HG03045 (cell line): ENCODE data around the gene IL3RA.
A peak's percentile ranks its signal among the peaks of the same experiment; 100 is the strongest.
"Not testable (repeated sequence)": the region's sequence is repeated elsewhere in the genome, so short reads cannot be mapped to it uniquely, and the experiment has no call there.

Source experiments
- ATAC-seq: cut with Tn5 transposase; IDR thresholded peaks from one replicate; pipeline ENCODE4 v1.9.1; 2021; ENCODE audit warnings: mild to moderate bottlenecking, moderate library complexity; ENCODE audit not compliant: unreplicated experiment

IL3RA gene

DNA sequence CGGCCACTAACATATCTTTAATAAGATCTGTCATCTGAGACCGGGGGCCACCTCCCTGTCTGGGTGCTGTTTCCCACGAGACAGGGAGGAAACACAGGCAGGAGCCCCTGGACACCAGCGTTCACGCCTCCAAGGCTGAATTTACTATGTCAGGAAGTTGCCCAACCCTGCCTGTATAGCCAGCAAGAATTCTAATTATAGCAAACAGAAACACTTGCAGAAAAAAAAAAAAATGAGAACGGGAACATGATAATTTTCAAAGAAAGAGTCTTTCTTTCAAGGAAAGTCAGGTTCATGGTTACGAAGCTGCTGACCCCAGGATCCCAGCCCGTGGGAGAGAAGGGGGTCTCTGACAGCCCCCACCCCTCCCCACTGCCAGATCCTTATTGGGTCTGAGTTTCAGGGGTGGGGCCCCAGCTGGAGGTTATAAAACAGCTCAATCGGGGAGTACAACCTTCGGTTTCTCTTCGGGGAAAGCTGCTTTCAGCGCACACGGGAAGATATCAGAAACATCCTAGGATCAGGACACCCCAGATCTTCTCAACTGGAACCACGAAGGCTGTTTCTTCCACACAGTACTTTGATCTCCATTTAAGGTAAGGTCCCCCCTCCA is at the start of gene IL3RA:
Gene IL3RA, plus strand, starts transcription at position 455 of the 613 bp plus-strand sequence. CDS start 4,981 bp downstream, outside the sequence.
- ATAC-seq: peak; percentile 56

DNA sequence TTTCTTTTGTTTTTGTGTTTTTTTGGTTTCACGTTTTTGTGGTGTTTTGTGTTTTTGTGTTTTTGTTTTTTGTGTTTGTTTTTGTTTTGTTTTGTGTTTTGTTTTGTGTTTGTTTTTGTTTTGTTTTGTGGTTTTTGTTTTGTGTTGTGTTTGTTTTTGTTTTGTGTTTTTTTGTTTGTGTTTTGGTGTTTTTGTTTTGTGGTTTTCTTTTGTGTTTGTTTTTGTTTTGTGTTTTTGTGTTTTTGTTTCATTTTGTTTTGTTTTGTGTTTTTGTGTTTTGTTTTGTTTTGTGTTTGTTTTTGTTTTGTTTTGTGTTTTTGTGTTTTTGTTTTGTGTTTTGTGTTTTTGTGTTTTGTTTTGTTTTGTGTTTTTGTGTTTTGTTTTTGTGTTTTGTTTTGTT is 47.0 kb upstream of the IL3RA start:
- no peak for ATAC-seq

DNA sequence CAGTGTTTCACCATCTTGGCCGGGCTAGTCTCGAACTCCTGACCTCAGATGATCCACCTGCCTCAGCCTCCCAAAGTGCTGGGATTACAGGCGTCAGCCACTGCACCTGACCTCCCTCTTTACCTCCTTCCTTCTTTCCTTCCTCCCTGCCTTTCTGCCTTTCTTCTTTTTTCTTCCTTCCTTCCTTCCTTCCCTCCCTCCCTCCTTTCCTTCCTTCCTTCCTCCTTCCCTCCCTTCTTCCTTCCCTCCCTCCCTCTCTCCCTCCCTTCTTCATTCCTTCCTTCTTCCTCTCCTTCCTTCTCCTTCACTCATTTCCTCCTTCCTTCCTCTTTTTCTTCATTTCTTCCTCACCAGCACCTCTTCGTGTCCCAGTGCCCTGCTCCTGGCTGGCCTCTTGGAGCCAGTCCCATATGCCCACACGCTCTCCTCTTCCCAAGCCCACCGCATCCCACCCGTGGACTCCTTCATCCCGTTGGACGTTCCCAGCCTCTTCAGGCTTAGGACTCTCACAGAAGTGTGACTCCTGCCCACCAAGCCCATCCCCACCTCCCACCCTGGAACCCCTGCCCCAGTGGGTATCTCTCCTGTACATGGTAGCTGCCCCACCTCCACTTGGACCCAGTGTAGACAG is 45.4 kb upstream of the IL3RA start:
- ATAC-seq: no peak

DNA sequence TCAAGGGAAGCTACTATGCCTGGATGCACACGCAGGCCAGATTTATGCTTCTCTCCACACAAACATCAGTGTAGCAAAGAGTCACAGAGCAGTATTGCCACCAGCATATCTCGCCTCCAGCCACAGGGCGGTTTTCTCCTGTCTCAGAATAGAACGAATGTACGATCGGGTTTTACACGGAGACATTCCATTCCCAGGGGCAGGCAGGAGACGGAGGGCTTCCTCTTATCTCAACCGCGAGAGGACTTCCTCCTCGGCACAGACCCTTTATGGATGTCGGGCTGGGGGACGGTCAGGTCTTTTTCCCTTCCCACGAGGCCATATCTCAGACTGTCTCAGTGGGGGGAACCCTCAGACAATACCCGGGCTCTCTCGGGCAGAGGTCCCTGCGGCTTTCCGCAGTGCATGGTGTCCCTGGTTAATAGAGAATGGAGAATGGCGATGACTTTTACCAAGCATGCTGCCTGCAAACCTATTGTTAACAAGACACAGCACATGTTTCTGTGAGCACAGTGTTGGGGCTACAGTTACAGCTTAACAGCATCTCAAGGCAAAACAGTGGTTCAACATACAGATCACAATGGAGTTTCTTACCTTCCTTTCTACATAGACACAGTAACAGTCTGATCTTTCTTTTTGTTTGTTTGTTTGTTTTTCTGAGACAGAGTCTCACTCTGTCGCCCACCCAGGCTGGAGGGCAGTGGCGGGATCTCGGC is 43.9 kb upstream of the IL3RA start:
- ATAC-seq: no peak

- no peak for ATAC-seq
Observed at GRCh38 chrX:1294301-1295067, 42.1 kb upstream of the IL3RA start.

DNA sequence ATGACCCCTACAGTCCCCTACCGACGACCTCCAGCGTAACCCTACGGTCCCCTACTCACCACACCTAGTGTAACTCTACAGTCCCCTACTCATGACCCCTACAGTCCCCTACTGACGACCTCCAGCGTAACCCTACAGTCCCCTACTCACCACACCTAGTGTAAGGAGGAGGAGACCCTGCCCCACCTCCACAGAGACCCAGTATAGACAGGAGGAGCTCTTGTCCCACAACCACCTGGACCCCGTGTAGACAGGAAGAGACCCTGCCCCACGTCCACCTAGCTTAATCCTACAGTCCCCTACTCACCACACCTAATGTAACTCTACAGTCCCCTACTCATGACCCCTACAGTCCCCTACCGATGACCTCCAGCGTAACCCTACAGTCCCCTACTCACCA is 41.0 kb upstream of the IL3RA start:
- ATAC-seq: no peak

DNA sequence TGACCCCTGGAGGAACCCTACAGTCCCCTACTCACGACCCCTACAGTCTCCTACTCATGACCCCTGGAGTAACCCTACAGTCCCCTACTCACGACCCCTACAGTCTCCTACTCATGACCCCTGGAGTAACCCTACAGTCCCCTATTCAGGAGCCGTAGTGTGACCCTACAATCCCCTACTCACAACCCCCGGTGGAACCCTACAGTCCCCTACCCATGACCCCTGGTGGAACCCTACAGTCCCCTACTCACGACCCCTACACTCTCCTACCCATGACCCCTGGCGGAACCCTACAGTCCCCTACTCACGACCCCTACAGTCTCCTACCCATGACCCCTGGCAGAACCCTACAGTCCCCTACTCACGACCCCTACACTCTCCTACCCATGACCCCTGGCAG is 39.0 kb upstream of the IL3RA start:
- ATAC-seq: not testable (repeated sequence)

- ATAC-seq: no peak
Observed at GRCh38 chrX:1300449-1300848, 36.1 kb upstream of the IL3RA start.

- no peak for ATAC-seq
Observed at GRCh38 chrX:1305411-1305810, 31.2 kb upstream of the IL3RA start.

GRCh38 chrX:1306909-1307625 is 29.5 kb upstream of the IL3RA start:
- no peak for ATAC-seq

- no peak for ATAC-seq
Observed at GRCh38 chrX:1307626-1308340, 28.8 kb upstream of the IL3RA start.

GRCh38 chrX:1308476-1308875 is 28.1 kb upstream of the IL3RA start:
- ATAC-seq: no peak

- ATAC-seq: not testable (repeated sequence)
Observed at GRCh38 chrX:1308917-1309316, 27.7 kb upstream of the IL3RA start.

GRCh38 chrX:1313788-1314187 is 22.8 kb upstream of the IL3RA start:
- no peak for ATAC-seq

GRCh38 chrX:1316527-1316926 is 20.1 kb upstream of the IL3RA start:
- ATAC-seq: no peak

GRCh38 chrX:1321674-1322073 is 14.9 kb upstream of the IL3RA start:
- no peak for ATAC-seq

GRCh38 chrX:1322393-1322792 is 14.2 kb upstream of the IL3RA start:
- ATAC-seq: no peak

- peak; percentile 64 for ATAC-seq
Observed at GRCh38 chrX:1323315-1323714, 13.3 kb upstream of the IL3RA start.

GRCh38 chrX:1325515-1326116 is 11.0 kb upstream of the IL3RA start:
- ATAC-seq: no peak
